HEK293 (cell line): ENCODE measurements around the gene BTBD8.

Source experiments
- CTCF ChIP-seq: fragments of 450-650 bp; formaldehyde crosslinking; IDR thresholded peaks from 2 replicates; pipeline ENCODE4 v1.5.1; 2016; ENCODE audit warnings: missing biosample characterization, missing genetic modification characterization
- PRDM10 ChIP-seq: fragments of 450-650 bp; formaldehyde crosslinking; IDR thresholded peaks from 2 replicates; pipeline ENCODE4 v1.5.1; 2016; ENCODE audit warnings: missing biosample characterization, missing genetic modification characterization
- ZNF692 ChIP-seq: fragments of 450-650 bp; formaldehyde crosslinking; IDR thresholded peaks from 2 replicates; pipeline ENCODE4 v1.5.1; 2016; ENCODE audit warnings: missing biosample characterization, missing genetic modification characterization

GRCh38 chr1:92217721-92218120 lies 137.6 kb downstream of the BTBD8 start, which contains the start of gene C1orf146:
- no peak for TF ChIP-seq CTCF (tag by site-specific recombination)
- TF ChIP-seq PRDM10 (tag by site-specific recombination): no peak
- TF ChIP-seq ZNF692 (tag by site-specific recombination): no peak
